OCI-LY3 (cell line): Measurements from ENCODE around the gene CCRL2.

Source experiments
- H2AFZ ChIP-seq: fragments of 200-600, 300-600 bp; shearing (Covaris generic); 2 replicates; pipeline ENCODE4 v1.6.0; 2014; ENCODE audit warnings: antibody characterized with exemption, low read depth, low read length
- H3K27ac ChIP-seq: fragments of 200-600, 300-600 bp; sonication (generic); 2 replicates; pipeline ENCODE4 v1.5.1; 2014; ENCODE audit warnings: mild to moderate bottlenecking, low read length, moderate library complexity, mixed read lengths
- H3K27me3 ChIP-seq: fragments of 200-600, 300-600 bp; sonication (generic); 2 replicates; pipeline ENCODE4 v1.6.1; 2014; ENCODE audit warnings: low read depth, low read length, mixed read lengths
- H3K36me3 ChIP-seq: fragments of 200-600, 300-600 bp; sonication (generic); replicated peaks from 2 replicates; pipeline ENCODE3; 2014; ENCODE audit warnings: low read depth, low read length, mixed read lengths
- H3K4me1 ChIP-seq: fragments of 300-600, 200-600 bp; sonication (generic); 2 replicates; pipeline ENCODE4 v1.6.1; 2014; ENCODE audit warnings: low read length, mixed read lengths
- H3K4me2 ChIP-seq: fragments of 200-600, 300-600 bp; sonication (generic); 2 replicates; pipeline ENCODE4 v1.6.1; 2014; ENCODE audit warnings: low read length, mixed read lengths
- H3K4me3 ChIP-seq: fragments of 300-600, 200-600 bp; sonication (generic); 2 replicates; pipeline ENCODE4 v1.5.1; 2014; ENCODE audit warnings: antibody characterized with exemption, mild to moderate bottlenecking, low read length, moderate library complexity
- H3K79me2 ChIP-seq: fragments of 300-600, 200-600 bp; shearing (Covaris generic); 2 replicates; pipeline ENCODE4 v1.6.1; 2014; ENCODE audit warnings: mild to moderate bottlenecking, low read length, mixed read lengths
- H3K9ac ChIP-seq: fragments of 300-600, 200-600 bp; shearing (Covaris generic); 2 replicates; pipeline ENCODE4 v1.6.0; 2014; ENCODE audit warnings: mild to moderate bottlenecking, low read length, moderate library complexity
- H3K9me3 ChIP-seq: fragments of 200-600, 300-600 bp; shearing (Covaris generic); 2 replicates; pipeline ENCODE4 v1.6.1; 2014; ENCODE audit warnings: low read length, mixed read lengths; ENCODE audit not compliant: insufficient read depth
- H4K20me1 ChIP-seq: fragments of 200-600, 300-600 bp; sonication (generic); 2 replicates; pipeline ENCODE4 v1.6.1; 2016; ENCODE audit warnings: low read length, mixed read lengths; ENCODE audit not compliant: insufficient read depth
- CTCF ChIP-seq: fragments of 200-600, 300-600 bp; sonication (generic); IDR thresholded peaks from 2 replicates; pipeline ENCODE4 v1.5.1; 2014; ENCODE audit warnings: antibody characterized with exemption, low read length, low read depth
- EZH2phosphoT487 ChIP-seq: fragments of 200-600 bp; shearing (Covaris generic); IDR thresholded peaks from 2 replicates; pipeline ENCODE4 v1.6.1; 2018; ENCODE audit warnings: antibody characterized with exemption, mixed run types, low read depth

Gene CCRL2

GRCh38 chr3:46367811-46368210, 39.2 kb upstream of the CCRL2 start:
- Histone ChIP-seq H3K4me3 (no peak overlapping the region), H3K36me3 (no peaks in the 10 kb centered on the region), H3K4me1 (peaks cover 69% of the 10 kb centered on the region), H3K27ac (peak overlapping the region; percentile 19; the same call in 1 of the 2 replicates), H2AFZ (0 out of 2 replicates have a peak overlapping the region, but pooled peaks have one; percentile 50), H3K9me3 (no peaks in the 10 kb centered on the region), H3K4me2 (peak overlapping the region; percentile 77; the same call in 1 of the 2 replicates), H3K27me3 (peaks cover 53% of the 10 kb centered on the region), H4K20me1 (no peaks in the 10 kb centered on the region), H3K79me2 (no peaks in the 10 kb centered on the region), H3K9ac (peak overlapping the region; percentile 25; the same call in 1 of the 2 replicates)
- TF ChIP-seq EZH2phosphoT487 (no peak), CTCF (no peak)

GRCh38 chr3:46368569-46368968, 38.5 kb upstream of the CCRL2 start:
- peaks cover 62% of the 10 kb centered on the region for H3K4me1 ChIP-seq
- no peaks in the 10 kb centered on the region for H3K36me3 ChIP-seq
- peak overlapping the region; percentile 77 for H3K4me2 ChIP-seq
- TF ChIP-seq EZH2phosphoT487 (no peak), CTCF (peak; percentile 96)
- no peaks in the 10 kb centered on the region for H3K9me3 ChIP-seq
- no peak overlapping the region for H3K4me3 ChIP-seq
- H3K27ac ChIP-seq, result peak overlapping the region; percentile 19; the same call in 1 of the 2 replicates
- peak overlapping the region; percentile 27; the same call in 1 of the 2 replicates for H3K9ac ChIP-seq
- H4K20me1 ChIP-seq, result no peaks in the 10 kb centered on the region
- H2AFZ ChIP-seq, result peak overlapping the region; percentile 50; the same call in 1 of the 2 replicates
- H3K79me2 ChIP-seq, result no peaks in the 10 kb centered on the region
- H3K27me3 ChIP-seq, result peaks cover 60% of the 10 kb centered on the region

GRCh38 chr3:46369151-46369550, 37.9 kb upstream of the CCRL2 start:
- Histone ChIP-seq H3K36me3 (no peaks in the 10 kb centered on the region), H3K4me3 (peak overlapping the region; percentile 55), H3K4me2 (peak overlapping the region; percentile 77), H2AFZ (no peak overlapping the region), H3K9ac (peak overlapping the region; percentile 27), H3K9me3 (no peaks in the 10 kb centered on the region), H4K20me1 (no peaks in the 10 kb centered on the region), H3K27me3 (peaks cover 60% of the 10 kb centered on the region), H3K79me2 (no peaks in the 10 kb centered on the region), H3K4me1 (peaks cover 56% of the 10 kb centered on the region), H3K27ac (peak overlapping the region; percentile 53)
- no peak for TF ChIP-seq EZH2phosphoT487
- TF ChIP-seq CTCF, result no peak

GRCh38 chr3:46369675-46370132, 37.4 kb upstream of the CCRL2 start:
- no peak for TF ChIP-seq EZH2phosphoT487
- no peak for TF ChIP-seq CTCF
- peak overlapping the region; percentile 53 for H3K27ac ChIP-seq
- H3K4me1 ChIP-seq, result peaks cover 54% of the 10 kb centered on the region
- peaks cover 63% of the 10 kb centered on the region for H3K27me3 ChIP-seq
- H3K4me2 ChIP-seq, result peak overlapping the region; percentile 77
- peak overlapping the region; percentile 55 for H3K4me3 ChIP-seq
- no peaks in the 10 kb centered on the region; the same call in 1 of the 2 replicates for H4K20me1 ChIP-seq
- H3K36me3 ChIP-seq, result no peaks in the 10 kb centered on the region
- H2AFZ ChIP-seq, result no peak overlapping the region
- H3K9me3 ChIP-seq, result no peaks in the 10 kb centered on the region
- peak overlapping the region; percentile 27; the same call in 1 of the 2 replicates for H3K9ac ChIP-seq
- no peaks in the 10 kb centered on the region for H3K79me2 ChIP-seq
